ELF-1 (cell line): ENCODE results near the gene COL28A1.
"Not testable (repeated sequence)": the region's sequence is repeated elsewhere in the genome, so short reads cannot be mapped to it uniquely, and the experiment has no call there.

Source experiments
- DNase-seq: peaks from one replicate; pipeline ENCODE4 v3.0.0-alpha.2; 2016; ENCODE audit warnings: low read depth, low spot score

The COL28A1 gene

GRCh38 chr7:7417851-7418250 lies 117.8 kb downstream of the COL28A1 start:
- DNase-seq, result no peak

- no peak for DNase-seq
Observed at GRCh38 chr7:7417414-7417813, 118.3 kb downstream of the COL28A1 start.

DNA sequence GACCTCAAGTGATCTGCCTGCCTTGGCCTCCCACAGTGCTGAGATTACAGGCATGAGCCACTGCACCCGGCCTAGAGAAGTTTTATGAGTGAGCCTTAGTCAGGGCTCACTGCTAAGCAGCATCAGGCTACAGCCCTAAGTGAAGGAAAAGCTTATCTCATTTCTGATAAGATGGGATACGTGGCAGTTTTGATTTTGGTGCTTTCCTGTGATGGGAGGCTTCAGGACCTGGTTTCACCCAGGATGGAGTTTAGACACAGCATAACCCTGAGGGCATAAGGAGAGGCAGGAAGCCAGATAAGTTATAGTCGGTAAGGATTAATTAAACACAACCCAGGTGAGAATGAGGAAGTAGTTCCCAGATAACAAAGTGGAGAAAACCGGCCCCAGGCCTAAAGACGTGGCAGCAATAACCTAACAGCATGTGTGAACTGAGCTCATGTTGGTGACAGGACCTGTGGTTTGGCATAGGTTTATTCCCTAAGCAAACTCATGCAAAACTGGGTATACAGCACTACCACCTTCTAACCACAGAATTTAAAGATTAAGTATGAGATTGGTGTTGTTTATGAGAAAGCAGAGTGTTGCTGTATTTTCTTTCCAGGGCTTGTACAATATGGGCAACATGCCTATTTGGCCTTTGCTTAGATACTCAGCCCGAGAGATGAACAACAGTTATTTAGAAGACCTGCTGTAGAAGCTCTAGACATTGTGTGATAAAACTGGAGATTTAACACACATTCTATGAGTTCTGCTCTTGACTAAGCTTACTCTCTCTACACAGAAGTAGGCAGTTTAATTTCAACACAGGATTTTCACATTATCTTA lies 119.4 kb downstream of the COL28A1 start:
- DNase-seq, result peak; percentile 49

DNA sequence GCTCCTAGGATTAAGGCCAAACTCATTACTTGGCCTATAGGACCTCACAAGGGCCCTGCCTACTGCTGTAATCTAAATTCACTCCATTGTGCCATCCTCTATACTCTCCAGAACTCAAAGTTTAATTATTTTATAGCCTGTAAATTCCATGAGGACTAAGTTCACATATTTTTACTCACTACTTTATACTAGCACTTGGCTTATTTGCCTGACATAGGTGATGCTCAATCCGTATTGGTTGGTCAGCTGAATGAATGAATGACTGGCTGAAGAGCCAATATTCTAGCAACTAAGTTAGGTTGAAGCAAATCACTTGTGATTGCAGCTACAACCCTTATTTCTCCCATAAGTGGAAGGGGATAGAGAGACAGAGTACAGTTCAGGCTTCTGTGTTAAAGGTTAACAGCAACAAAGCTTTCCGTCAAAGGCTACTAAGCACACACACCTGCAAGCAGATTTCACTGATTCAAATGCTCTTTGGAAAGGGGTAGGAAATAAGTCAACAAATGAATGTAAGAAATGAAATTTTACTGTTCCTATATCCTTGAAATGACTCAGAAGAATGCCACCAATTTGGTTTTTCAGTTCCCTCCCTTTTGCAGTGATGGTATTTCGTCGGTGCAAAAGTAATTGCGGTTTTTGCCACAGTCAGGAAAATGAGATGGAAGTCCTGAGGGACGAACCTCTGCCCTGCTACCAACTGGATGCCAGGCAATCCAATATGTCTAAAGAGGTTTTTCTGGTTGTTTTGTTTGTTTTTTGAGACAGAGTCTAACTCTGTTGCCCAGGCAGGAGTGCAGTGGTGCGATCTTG lies 120.7 kb downstream of the COL28A1 start:
- no peak for DNase-seq

DNA sequence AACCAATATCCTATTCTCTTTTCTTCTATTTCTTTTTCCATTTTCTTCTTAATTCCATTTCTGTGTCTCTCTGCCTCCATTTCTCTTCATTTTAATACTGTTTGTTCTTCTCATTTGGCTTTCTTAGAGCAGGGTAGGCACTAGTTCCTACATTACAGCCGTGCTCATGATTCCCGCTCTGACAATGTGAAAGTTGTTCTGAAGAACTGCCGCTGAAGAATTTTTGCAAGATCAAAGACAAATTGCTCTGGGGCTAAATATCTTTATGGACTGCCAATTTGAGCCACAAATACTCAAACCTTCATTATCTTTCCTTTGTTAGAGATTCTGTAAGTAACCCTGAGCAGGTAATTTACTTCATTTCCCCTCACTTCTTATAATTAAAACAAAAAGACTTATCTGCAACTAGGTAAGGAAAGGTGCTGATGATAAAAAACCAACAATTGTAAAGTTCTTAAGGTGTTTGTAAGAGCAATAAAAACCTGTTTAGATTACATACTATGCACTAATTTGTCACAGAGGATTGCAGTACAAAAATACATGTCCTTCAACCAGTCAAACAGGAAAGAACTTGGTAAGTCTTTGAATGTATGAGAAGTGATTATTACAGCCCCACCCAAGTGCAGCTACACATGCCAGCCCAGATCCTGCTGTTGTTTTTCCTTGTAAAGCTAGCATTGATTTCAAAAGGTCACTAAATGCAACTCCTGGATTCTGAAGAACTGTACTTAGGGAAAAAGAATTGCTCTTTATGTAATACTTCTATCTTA lies 127.5 kb downstream of the COL28A1 start:
- no peak for DNase-seq

DNA sequence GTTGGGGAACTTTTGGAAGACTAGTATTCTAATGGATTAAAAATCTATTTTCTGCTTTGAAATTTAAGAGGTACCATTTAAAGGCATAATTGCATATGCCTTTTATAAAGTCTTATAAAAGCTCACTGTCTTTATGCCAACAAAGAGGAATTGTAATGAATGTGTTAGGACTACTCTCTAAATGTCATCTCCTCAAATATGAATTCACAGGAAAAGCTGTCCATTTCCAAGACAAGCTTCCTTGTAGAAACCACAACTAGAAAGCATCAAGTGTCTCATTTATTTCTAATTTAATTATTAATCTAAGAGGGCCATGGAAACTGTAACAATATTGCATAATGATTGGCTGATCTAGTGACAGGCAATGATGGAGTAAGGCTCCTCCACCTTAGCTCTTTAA lies 130.2 kb downstream of the COL28A1 start:
- DNase-seq, result no peak

DNA sequence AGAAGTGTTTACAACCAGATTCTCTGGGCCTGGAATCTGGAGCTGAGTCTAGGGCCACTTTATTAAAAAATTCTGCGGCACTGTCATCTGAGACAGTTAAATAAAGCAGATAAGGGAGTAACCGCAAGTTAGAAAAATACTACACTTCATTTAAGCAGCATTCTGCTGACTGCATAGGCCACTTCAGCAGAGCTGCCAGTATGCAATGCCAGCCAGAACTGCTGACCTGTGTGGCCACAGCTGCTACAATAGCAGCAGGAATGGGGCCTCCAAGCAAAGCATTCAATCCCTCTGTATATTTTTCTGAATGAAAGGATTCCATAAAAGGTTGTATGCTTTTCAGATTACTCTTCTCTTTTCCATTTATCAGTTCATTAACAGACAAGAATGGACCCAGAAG lies 136.0 kb downstream of the COL28A1 start:
- DNase-seq, result no peak

DNA sequence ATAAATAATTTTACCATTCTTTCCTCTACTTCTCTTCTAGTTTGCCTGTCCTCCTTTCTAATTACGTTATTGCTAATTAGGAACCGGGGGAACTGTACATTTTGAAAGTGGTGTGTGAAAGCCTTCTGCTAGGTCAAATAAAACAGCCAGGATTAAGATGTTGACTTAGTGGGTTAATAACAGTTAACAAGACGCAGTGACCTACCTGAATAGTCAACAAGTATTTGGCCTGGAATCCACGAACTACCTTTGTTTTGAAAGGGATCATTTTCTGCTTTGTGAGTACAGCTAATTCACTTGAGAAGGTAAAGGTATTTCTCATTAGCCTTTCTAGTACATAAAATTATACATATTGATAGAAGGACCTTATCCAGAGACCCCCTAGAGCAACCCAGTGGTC lies 139.9 kb downstream of the COL28A1 start:
- no peak for DNase-seq

GRCh38 chr7:7388164-7388563 lies 147.5 kb downstream of the COL28A1 start:
- not testable (repeated sequence) for DNase-seq

- DNase-seq, result no peak
Observed at GRCh38 chr7:7385421-7385820, 150.3 kb downstream of the COL28A1 start.

DNA sequence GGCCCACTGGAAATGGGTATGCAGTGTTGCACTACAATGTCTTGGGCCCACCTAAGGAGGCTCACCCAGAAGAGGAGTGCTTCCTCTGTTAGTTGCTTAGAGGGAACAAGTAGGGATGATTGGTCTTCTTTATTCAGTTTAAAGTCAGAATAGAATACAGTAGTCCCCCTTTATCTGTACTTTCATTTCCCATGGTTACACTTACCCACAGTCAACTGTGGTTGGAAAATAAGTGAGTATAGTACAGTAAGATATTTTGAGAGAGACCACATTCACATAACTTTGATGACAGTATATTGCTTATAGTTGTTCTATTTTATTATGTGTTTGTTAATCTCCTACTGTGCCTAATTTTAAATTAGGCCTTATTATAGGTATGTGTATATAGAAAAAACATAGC lies 151.4 kb downstream of the COL28A1 start:
- no peak for DNase-seq

GRCh38 chr7:7375538-7375937 lies 160.1 kb downstream of the COL28A1 start:
- DNase-seq, result no peak

- no peak for DNase-seq
Observed at GRCh38 chr7:7370076-7370475, 165.6 kb downstream of the COL28A1 start.

DNA sequence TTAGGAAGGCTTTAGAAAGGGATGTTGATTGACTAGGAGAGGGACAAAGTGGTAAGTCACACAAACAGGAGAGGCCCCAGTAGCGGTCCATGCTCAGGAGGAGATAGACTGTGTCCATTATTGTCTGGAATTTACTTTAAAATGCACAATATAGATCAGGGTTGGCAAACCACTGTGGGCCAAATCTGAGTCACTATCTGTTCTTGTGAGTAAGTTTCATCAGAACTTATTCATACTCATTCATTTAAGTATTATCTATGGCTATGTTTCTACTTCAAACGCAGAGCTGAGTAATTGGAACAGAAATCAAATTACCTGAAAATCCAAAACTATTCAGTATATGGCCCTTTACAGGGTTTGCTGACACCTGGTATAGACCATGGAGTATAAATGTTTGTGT lies 166.5 kb downstream of the COL28A1 start:
- no peak for DNase-seq

GRCh38 chr7:7354674-7355073 lies 181.0 kb downstream of the COL28A1 start:
- DNase-seq, result peak; percentile 75

DNA sequence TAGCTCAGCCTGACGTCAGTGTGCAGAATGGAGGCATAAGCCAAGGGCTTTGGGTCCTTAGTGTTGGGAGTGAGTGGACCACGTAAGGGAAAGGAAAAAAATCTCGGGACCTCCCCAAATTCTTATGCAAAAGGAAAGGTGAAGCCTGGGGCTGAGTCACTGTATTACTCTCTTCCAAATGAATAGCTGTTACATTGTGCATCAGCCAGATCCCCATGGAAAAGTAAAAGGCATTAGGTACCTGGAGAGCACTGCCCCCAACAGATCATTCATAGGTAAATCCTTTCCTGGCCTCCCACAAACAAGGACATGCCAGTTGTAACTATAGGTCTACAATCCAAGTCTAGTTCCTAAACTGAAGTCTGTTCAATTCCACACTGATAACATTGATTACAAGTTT lies 182.8 kb downstream of the COL28A1 start:
- peak; percentile 60 for DNase-seq

DNA sequence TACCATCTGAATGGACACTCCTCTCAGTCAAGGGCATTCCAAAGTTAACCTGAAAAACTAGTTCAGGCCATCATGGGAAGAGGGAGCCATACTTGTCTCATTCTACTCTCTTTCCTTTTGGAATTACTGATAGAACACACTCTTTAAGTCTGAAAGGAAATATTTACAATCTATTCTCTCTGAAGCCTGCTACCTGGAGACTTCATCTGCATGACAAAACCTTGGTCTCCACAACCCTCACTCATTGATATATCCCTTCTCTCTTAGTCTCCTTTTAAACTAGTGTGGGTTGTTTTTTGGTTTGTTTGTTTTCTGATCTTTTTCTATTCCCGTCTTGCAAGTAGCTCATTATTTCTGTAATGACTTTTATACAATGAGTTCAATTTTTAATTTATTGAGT lies 183.8 kb downstream of the COL28A1 start:
- DNase-seq, result peak; percentile 9

GRCh38 chr7:7351156-7351555 lies 184.5 kb downstream of the COL28A1 start:
- no peak for DNase-seq

DNA sequence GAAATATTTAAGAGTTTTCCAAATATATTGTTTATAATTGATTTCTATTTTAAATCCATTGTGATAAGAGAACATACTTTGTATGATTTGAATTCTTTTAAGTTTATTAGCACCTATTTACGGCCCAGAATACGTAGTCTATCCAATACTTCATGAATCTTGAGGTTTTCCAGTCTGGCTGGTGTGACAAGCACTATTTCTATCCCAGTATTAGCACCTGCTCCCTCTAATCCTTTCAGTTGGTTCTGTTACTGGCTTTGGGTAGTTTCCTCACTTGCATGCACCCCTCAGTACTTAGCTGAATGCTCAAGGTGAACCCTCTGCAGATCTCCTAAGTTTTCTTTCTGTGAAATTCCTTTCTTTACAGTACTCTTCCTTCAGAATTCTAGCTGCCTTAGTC lies 186.5 kb downstream of the COL28A1 start:
- no peak for DNase-seq

- no peak for DNase-seq
Observed at GRCh38 chr7:7347045-7347444, 188.6 kb downstream of the COL28A1 start.

DNA sequence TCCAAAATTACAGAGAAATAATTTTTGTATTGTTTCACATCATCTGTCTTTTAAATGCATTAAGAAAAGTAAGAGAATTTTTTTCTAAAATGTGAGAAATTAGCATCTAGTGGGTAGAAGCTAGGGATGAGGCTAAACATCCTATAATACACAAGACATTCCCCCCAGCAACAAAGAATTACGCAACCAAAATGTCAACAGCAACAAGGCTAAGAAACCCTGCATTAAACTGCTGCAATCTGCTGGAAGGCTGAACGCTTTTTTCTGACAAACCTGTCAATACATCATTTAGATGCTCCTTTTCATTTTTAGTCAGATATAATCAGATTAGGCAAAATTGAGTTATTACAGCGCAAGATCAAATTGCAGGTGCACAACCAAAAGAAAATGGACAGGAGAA lies 191.1 kb downstream of the COL28A1 start:
- DNase-seq, result no peak

DNA sequence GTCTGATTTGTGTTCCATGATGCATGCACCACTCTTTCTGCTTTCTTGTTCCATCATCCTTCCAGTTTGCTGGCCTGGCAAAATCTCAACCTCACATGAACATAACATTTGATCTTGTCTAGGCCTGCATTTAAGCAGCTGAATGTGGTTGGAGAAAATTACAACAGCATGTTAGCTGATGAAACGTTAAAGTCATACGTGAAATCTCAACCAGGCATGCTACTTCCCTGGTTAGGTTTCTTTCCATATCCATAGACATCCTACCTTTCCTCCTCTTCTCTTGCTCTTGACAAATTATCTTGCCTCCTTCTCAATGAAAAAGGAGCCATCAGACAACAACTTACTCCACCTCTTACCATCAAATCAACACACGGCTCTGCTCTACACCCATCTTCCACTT lies 199.8 kb downstream of the COL28A1 start:
- no peak for DNase-seq
